ENCODE results near the gene SPTAN1. TPM values are rescaled to one million over a fixed set of nuclear protein-coding genes. Genes with fewer than 3 reads are reported as not detected.

Gene SPTAN1
- total RNA-seq, 1 donor from 2014 or later, result 376 TPM

DNA sequence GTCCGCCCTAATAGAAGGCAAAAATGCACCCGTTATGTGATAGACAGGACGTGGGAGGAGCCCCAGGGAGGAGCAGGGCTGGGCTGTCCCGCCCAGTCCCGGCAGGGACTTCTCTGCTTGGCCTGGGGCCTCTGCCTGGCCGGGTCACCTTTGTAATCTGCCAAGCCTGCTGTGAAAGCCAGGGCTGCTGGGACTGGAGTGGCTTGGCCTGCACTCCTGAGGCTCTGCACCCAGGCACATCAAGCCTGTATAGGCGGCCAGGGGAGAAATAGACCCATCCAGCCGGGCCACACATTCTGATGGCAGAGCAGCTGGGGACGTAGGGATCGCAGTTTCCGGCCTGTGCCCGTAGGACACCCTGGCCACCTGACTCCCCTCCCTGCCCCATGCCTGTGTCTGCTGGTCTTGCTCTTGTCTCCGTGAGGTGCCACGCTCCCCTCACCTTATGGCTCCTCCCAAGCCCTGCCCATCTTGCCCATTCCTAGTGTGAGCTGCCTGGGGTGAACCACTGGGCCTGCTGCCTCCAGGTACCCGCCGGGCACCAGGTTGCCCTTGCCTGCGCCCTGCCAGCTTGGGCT is 76.2 kb downstream of the SPTAN1 start:
- H3K36me3 Mint-ChIP-seq (ENCODE audit: low read depth), result peaks cover 60% of the 10 kb centered on the region
- peak; percentile 78 for DNase-seq (ENCODE audit: low spot score)

DNA sequence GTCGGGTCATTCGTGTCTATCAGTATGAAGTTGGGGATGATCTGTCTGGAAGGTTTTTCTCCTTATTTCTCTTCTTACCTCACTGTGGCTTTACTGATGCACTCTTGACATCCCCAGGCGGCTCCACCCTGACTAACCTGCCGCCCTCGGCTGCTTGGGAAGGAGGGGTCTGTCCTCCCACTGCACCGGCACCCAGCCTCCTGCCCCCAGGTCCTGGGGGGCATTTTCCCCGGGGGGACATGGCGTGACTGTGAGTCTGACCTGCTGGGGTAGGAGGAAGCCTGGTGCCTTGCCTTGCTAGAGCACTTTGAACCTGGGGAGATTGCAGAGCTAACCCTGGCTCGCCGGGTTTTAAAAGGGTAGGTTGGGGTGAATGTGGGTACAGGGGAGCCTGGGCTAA is 76.7 kb downstream of the SPTAN1 start:
- peak; percentile 66 for DNase-seq (ENCODE audit: low spot score)

More for the DNA sequence above, 76.2 kb downstream of the SPTAN1 start:
- H3K4me3 Mint-ChIP-seq (ENCODE audit: unreplicated experiment), result no peak overlapping the region
- no peaks in the 10 kb centered on the region for H3K4me1 Mint-ChIP-seq (ENCODE audit: low read depth)
- H3K27me3 Mint-ChIP-seq (ENCODE audit: low read depth), result no peaks in the 10 kb centered on the region
- TF ChIP-seq, protein P1, sequence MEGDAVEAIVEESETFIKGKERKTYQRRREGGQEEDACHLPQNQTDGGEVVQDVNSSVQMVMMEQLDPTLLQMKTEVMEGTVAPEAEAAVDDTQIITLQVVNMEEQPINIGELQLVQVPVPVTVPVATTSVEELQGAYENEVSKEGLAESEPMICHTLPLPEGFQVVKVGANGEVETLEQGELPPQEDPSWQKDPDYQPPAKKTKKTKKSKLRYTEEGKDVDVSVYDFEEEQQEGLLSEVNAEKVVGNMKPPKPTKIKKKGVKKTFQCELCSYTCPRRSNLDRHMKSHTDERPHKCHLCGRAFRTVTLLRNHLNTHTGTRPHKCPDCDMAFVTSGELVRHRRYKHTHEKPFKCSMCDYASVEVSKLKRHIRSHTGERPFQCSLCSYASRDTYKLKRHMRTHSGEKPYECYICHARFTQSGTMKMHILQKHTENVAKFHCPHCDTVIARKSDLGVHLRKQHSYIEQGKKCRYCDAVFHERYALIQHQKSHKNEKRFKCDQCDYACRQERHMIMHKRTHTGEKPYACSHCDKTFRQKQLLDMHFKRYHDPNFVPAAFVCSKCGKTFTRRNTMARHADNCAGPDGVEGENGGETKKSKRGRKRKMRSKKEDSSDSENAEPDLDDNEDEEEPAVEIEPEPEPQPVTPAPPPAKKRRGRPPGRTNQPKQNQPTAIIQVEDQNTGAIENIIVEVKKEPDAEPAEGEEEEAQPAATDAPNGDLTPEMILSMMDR (IDR thresholded peaks at IDR 0.05), result no peak
- H3K27ac Mint-ChIP-seq (ENCODE audit: unreplicated experiment), result no peak overlapping the region
- H3K9me3 Mint-ChIP-seq (ENCODE audit: low read depth), result no peaks in the 10 kb centered on the region

DNA sequence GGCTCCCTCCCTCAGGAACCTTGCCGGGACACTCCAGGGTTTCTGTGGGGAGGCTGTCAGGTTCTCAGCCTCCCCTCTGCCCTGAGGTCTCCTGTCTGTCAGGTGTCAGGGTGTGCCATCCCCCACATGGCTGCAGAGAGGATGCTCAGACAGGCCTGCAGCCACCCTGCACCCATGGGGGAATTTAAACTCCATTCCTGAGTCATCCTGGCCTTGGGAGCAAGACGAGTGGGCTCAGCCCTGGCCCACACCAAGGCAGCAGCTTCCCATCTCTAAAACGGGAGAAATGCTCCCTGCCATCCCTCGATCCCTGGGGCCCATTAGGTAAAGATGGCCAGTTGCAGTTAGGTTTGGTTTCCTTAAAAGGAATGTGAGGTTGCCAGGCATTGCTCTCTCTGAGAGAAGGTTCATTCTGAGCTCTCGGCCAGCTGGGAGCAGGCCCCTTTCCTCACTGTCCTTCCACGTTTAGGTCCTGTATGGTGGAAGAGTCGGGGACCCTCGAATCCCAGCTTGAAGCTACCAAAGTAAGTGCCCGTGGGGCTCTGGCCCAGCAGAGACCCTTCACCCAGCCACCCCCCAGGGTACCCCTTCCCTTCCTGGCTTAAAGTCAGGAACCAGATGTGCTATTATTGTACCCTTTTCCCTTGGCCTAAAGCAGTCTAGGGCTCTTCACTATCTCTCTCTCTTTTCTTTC is 77.6 kb downstream of the SPTAN1 start:
- Mint-ChIP-seq H3K4me1 (ENCODE audit: low read depth) (peaks cover 12% of the 10 kb centered on the region), H3K4me3 (ENCODE audit: unreplicated experiment) (no peak overlapping the region), H3K36me3 (ENCODE audit: low read depth) (peaks cover 56% of the 10 kb centered on the region), H3K27me3 (ENCODE audit: low read depth) (no peaks in the 10 kb centered on the region), H3K9me3 (ENCODE audit: low read depth) (no peaks in the 10 kb centered on the region), H3K27ac (ENCODE audit: unreplicated experiment) (peak overlapping the region; percentile 32)
- TF ChIP-seq, protein P1 (IDR thresholded peaks at IDR 0.05), result no peak
- DNase-seq (ENCODE audit: low spot score), result peak; percentile 52

More for the DNA sequence above, 76.7 kb downstream of the SPTAN1 start:
- TF ChIP-seq, protein P1 (IDR thresholded peaks at IDR 0.05), result no peak
- no peak overlapping the region for H3K4me3 Mint-ChIP-seq (ENCODE audit: unreplicated experiment)
- H3K9me3 Mint-ChIP-seq (ENCODE audit: low read depth), result no peaks in the 10 kb centered on the region
- H3K4me1 Mint-ChIP-seq (ENCODE audit: low read depth), result peaks cover 4% of the 10 kb centered on the region
- H3K27me3 Mint-ChIP-seq (ENCODE audit: low read depth), result no peaks in the 10 kb centered on the region
- H3K36me3 Mint-ChIP-seq (ENCODE audit: low read depth), result peaks cover 60% of the 10 kb centered on the region
- H3K27ac Mint-ChIP-seq (ENCODE audit: unreplicated experiment), result no peak overlapping the region

DNA sequence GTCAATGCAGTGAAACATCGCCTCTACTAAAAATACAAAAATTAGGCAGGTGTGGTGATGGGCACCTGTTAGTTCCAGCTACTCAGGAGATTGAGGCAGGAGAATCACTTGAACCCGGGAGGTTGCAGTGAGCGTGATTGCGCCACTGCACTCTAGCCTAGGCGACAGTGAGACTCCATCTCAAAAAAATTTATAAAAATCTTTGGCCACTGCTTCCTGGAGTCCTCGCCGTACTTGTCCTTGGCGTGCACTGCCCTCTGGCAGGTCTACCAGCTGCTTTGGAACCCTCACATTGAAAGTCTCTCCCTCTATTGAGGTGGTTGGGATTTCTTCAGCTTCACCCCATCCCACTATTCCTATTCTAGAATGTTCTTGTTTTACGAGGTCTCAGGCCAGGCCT is 79.2 kb downstream of the SPTAN1 start:
- Mint-ChIP-seq H3K9me3 (ENCODE audit: low read depth) (no peaks in the 10 kb centered on the region), H3K4me1 (ENCODE audit: low read depth) (peaks cover 28% of the 10 kb centered on the region), H3K36me3 (ENCODE audit: low read depth) (peaks cover 43% of the 10 kb centered on the region), H3K27me3 (ENCODE audit: low read depth) (no peaks in the 10 kb centered on the region), H3K4me3 (ENCODE audit: unreplicated experiment) (no peak overlapping the region), H3K27ac (ENCODE audit: unreplicated experiment) (no peak overlapping the region)
- TF ChIP-seq, protein P1 (IDR thresholded peaks at IDR 0.05), result no peak
- peak; percentile 28 for DNase-seq (ENCODE audit: low spot score)

DNA sequence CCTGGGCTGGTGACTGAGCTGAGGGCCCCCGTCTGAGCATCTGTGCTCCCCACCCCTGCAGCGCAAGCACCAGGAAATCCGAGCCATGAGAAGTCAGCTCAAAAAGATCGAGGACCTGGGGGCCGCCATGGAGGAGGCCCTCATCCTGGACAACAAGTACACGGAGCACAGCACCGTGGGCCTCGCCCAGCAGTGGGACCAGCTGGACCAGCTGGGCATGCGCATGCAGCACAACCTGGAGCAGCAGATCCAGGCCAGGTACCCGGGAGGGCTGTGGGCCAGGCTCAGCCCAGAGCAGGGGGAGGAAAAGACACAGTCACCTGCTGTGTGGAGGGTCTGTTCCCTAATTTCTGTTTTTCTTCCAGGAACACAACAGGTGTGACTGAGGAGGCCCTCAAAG is 79.7 kb downstream of the SPTAN1 start:
- TF ChIP-seq, protein P1 (IDR thresholded peaks at IDR 0.05), result no peak
- no peak overlapping the region for H3K27ac Mint-ChIP-seq (ENCODE audit: unreplicated experiment)
- peaks cover 31% of the 10 kb centered on the region for H3K4me1 Mint-ChIP-seq (ENCODE audit: low read depth)
- peak; percentile 75 for DNase-seq (ENCODE audit: low spot score)
- H3K36me3 Mint-ChIP-seq (ENCODE audit: low read depth), result peaks cover 42% of the 10 kb centered on the region
- no peaks in the 10 kb centered on the region for H3K9me3 Mint-ChIP-seq (ENCODE audit: low read depth)
- H3K4me3 Mint-ChIP-seq (ENCODE audit: unreplicated experiment), result no peak overlapping the region
- no peaks in the 10 kb centered on the region for H3K27me3 Mint-ChIP-seq (ENCODE audit: low read depth)
